Measurements from ENCODE around the gene PDE1A.

DNA sequence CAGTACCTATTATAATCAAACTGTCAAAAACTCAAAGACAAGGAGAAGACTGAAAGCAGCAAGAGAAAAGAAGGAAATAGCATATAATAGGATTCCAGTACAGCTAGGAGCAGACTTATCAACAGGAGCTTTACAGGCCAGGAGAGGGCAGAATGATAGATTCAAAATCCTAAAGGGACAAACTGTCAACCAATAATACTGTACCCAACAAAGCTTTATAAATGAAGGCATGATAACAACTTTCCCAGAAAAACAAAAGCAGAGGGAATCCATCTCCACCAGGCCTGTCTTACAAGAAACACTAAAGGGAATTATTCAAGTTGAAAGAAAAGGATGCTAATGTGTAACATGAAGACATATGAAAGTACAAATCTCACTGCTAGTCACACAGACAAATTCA is 42.0 kb downstream of the PDE1A start:
- TF ChIP-seq, protein P1, sequence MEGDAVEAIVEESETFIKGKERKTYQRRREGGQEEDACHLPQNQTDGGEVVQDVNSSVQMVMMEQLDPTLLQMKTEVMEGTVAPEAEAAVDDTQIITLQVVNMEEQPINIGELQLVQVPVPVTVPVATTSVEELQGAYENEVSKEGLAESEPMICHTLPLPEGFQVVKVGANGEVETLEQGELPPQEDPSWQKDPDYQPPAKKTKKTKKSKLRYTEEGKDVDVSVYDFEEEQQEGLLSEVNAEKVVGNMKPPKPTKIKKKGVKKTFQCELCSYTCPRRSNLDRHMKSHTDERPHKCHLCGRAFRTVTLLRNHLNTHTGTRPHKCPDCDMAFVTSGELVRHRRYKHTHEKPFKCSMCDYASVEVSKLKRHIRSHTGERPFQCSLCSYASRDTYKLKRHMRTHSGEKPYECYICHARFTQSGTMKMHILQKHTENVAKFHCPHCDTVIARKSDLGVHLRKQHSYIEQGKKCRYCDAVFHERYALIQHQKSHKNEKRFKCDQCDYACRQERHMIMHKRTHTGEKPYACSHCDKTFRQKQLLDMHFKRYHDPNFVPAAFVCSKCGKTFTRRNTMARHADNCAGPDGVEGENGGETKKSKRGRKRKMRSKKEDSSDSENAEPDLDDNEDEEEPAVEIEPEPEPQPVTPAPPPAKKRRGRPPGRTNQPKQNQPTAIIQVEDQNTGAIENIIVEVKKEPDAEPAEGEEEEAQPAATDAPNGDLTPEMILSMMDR (IDR thresholded peaks at IDR 0.05 in 4 of 5, conservative IDR thresholded peaks at IDR 0.05 in 1 of 5): no peak
- no peak for TF ChIP-seq POLR2A (IDR thresholded peaks at IDR 0.05)
